Activated CD8-positive, alpha-beta memory T cell treated with anti-CD3 and anti-CD28 coated beads for 36 hours (primary cell): Measurements from ENCODE around the gene GCGR. TPM values are rescaled to one million over a fixed set of nuclear protein-coding genes. Genes with fewer than 3 reads are reported as not detected.

Source experiments
- CTCF ChIA-PET: fragments of 350-600 bp; sonication (Branson Sonifier 250); formaldehyde crosslinking; loops from one replicate; lab custom pipeline; 2021; ENCODE audit warnings: antibody characterized with exemption; lab: Charles Lee
- POLR2A ChIA-PET: fragments of 350-600 bp; sonication (Branson Sonifier 250); formaldehyde crosslinking; loops from one replicate; lab custom pipeline; 2021; ENCODE audit warnings: antibody characterized with exemption; lab: Charles Lee
- total RNA-seq, 2 experiments: library from RNA; stranded (reverse); gene quantifications; one replicate each; pipeline ENCODE4 v1.2.3, GENCODE V29; 2021

Gene GCGR
- total RNA-seq, 2 experiments from 2014 or later: not detected

GRCh38 chr17:81859906-81860755, 56.2 kb downstream of the GCGR start, which contains the start of gene P4HB:
Gene P4HB, minus strand, starts transcription at chr17:81860535. Its CDS starts 64 bp downstream, at chr17:81860471.
- POLR2A ChIA-PET: interaction anchor here (0.6 to 3.5 kb wide), 9 partner anchors 10 to 382 kb away, joined by 3 to 28 read pairs (median 4); partner anchors contain the start of genes ALYREF, ANAPC11, ARHGDIA and MCRIP1
- CTCF ChIA-PET: interaction anchor here (0.6 to 1.3 kb wide), 5 partner anchors 13 to 119 kb away, joined by 3 to 4 read pairs (median 3); partner anchors contain the start of gene MCRIP1

DNA sequence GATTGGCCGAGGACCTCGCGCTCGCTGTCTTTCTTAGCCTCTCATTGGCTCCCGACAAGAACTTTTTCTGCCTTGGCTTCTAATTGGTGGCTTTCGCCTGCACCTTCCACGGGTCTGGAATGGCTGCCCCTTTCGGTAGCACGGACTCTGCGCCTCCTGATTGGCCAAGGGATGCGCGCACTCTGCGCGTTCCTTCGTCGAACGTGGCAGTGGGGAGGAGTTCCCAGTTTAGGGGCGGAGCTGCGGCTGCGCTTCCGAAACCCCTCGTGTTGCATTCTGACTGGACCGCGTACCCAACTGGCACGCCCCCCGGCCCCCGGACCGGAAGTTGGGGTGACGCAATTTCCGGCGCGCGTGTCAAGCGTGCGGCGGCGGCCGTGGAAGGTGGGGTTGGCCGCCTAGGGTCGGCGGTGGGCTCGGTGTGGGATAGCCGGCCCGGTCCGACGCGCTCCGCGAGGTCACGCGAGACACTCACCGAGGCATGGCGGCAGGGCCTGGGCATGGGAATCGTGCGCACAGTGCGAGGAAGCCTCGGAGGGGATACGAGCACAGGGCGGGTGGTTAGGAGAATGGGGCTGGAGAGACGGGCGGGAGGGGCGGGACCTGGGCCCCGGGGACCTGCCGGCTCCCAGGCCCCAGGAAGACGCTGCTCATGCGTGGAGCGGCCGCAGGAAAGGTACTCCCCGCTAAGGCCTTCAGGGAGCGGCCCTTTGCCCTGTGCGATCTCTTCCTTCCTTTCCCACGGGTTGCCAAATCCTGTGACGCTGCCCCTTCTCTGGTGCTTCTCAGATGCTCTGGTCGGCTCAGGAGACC, 57.0 kb downstream of the GCGR start:
- ChIA-PET POLR2A (interaction anchor here (0.6 to 3.5 kb wide), 6 partner anchors 9 to 354 kb away, joined by 3 to 28 read pairs (median 5); partner anchors contain the start of genes ALYREF, ANAPC11, ARHGDIA and MCRIP1), CTCF (interaction anchor here (1.0 to 1.3 kb wide), 3 partner anchors 10 to 28 kb away, joined by 3 to 4 read pairs (median 3); partner anchors contain the start of genes ARHGDIA and MCRIP1)

GRCh38 chr17:81863123-81863675, 59.2 kb downstream of the GCGR start:
- POLR2A ChIA-PET: no interaction called here
- CTCF ChIA-PET: no interaction called here

Other genes starting within 250 kb of the GCGR start
- 100 to 1,000 TPM; 114 to 119 TPM for gene NPLOC4, start 167.0 kb upstream of the GCGR start, total RNA-seq
- under 1 TPM; 0.19 to 0.23 TPM for gene TSPAN10, start 167.0 kb upstream of the GCGR start, total RNA-seq
- gene PDE6G, start 147.6 kb upstream of the GCGR start, total RNA-seq: 1 to 10 TPM; 2.5 to 4.3 TPM
- 10 to 100 TPM; 49.1 to 55.7 TPM for gene OXLD1, start 137.5 kb upstream of the GCGR start, total RNA-seq
- 10 to 100 TPM; 68.7 to 71.9 TPM for gene CCDC137, start 137.4 kb upstream of the GCGR start, total RNA-seq
- gene ARL16, start 120.4 kb upstream of the GCGR start, total RNA-seq: 10 to 100 TPM; 17.7 to 18.5 TPM
- 100 to 1,000 TPM; 132 to 136 TPM for gene HGS, start 120.1 kb upstream of the GCGR start, total RNA-seq
- gene MRPL12, start 100.8 kb upstream of the GCGR start, total RNA-seq: 100 to 1,000 TPM; 230 to 235 TPM
- 10 to 100 TPM; 39.6 to 39.8 TPM for gene SLC25A10, start 91.9 kb upstream of the GCGR start, total RNA-seq
- gene MCRIP1, start 29.1 kb downstream of the GCGR start, total RNA-seq: 10 to 100 TPM; 44.5 to 46.3 TPM
- not detected for gene PPP1R27, start 30.9 kb downstream of the GCGR start, total RNA-seq
- gene P4HB, start 56.4 kb downstream of the GCGR start, total RNA-seq: 100 to 1,000 TPM; 493 to 503 TPM
- 100 to 1,000 TPM; 669 to 688 TPM for gene ARHGDIA, start 67.2 kb downstream of the GCGR start, total RNA-seq
- gene ALYREF, start 87.4 kb downstream of the GCGR start, total RNA-seq: 100 to 1,000 TPM; 305 to 310 TPM
- 100 to 1,000 TPM; 147 TPM for gene ANAPC11, start 87.6 kb downstream of the GCGR start, total RNA-seq
- gene NPB, start 98.1 kb downstream of the GCGR start, total RNA-seq: under 1 TPM in 1 of 2 experiments, not detected in 1; 0.17 TPM
- gene PCYT2, start 107.2 kb downstream of the GCGR start, total RNA-seq: 10 to 100 TPM; 30.4 to 30.9 TPM
- gene SIRT7, start 114.0 kb downstream of the GCGR start, total RNA-seq: 10 to 100 TPM; 37.1 to 39.7 TPM
- gene MAFG, start 123.6 kb downstream of the GCGR start, total RNA-seq: 10 to 100 TPM; 28.2 to 29.7 TPM
- 100 to 1,000 TPM; 160 to 165 TPM for gene PYCR1, start 133.2 kb downstream of the GCGR start, total RNA-seq
- not detected for gene MYADML2, start 143.1 kb downstream of the GCGR start, total RNA-seq
- under 1 TPM; 0.38 to 0.40 TPM for gene NOTUM, start 157.0 kb downstream of the GCGR start, total RNA-seq
- gene ASPSCR1, start 173.5 kb downstream of the GCGR start, total RNA-seq: 10 to 100 TPM; 27.9 to 28.8 TPM
- gene CENPX, start 218.7 kb downstream of the GCGR start, total RNA-seq: 100 to 1,000 TPM; 154 to 158 TPM
- 10 to 100 TPM; 30.2 to 31.3 TPM for gene LRRC45, start 219.2 kb downstream of the GCGR start, total RNA-seq
- 1 to 10 TPM; 5.1 TPM for gene RAC3, start 227.5 kb downstream of the GCGR start, total RNA-seq
- gene DCXR, start 233.5 kb downstream of the GCGR start, total RNA-seq: 100 to 1,000 TPM; 119 to 129 TPM
- gene RFNG, start 247.7 kb downstream of the GCGR start, total RNA-seq: 10 to 100 TPM; 16.7 to 18.3 TPM
- 100 to 1,000 TPM; 118 TPM for gene GPS1, start 247.7 kb downstream of the GCGR start, total RNA-seq